ENCODE data around the gene ZNF362.

- TF ChIP-seq, protein P1, sequence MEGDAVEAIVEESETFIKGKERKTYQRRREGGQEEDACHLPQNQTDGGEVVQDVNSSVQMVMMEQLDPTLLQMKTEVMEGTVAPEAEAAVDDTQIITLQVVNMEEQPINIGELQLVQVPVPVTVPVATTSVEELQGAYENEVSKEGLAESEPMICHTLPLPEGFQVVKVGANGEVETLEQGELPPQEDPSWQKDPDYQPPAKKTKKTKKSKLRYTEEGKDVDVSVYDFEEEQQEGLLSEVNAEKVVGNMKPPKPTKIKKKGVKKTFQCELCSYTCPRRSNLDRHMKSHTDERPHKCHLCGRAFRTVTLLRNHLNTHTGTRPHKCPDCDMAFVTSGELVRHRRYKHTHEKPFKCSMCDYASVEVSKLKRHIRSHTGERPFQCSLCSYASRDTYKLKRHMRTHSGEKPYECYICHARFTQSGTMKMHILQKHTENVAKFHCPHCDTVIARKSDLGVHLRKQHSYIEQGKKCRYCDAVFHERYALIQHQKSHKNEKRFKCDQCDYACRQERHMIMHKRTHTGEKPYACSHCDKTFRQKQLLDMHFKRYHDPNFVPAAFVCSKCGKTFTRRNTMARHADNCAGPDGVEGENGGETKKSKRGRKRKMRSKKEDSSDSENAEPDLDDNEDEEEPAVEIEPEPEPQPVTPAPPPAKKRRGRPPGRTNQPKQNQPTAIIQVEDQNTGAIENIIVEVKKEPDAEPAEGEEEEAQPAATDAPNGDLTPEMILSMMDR (IDR thresholded peaks at IDR 0.05; ENCODE audit: borderline replicate concordance, extremely low read depth, low read length, poor library complexity, severe bottlenecking), result no peak
- TF ChIP-seq EZH2 (IDR thresholded peaks at IDR 0.05; ENCODE audit: borderline replicate concordance, low read depth, low read length, severe bottlenecking), result no peak
Observed at GRCh38 chr1:33330906-33331305, 74.6 kb downstream of the ZNF362 start.

Data from DND-41 (cell line).